Loucy (cell line): ENCODE results near the gene NPAS1.

Experiments
- EZH2phosphoT487 ChIP-seq: fragments of 200-600 bp; IDR thresholded peaks from 2 replicates; pipeline ENCODE4 v1.6.1; 2018; ENCODE audit warnings: antibody characterized with exemption, mild to moderate bottlenecking, moderate library complexity, borderline replicate concordance
- TF ChIP-seq, protein P1 (sequence below): fragments of 200-600 bp; sonication (generic); conservative IDR thresholded peaks from 2 replicates; pipeline ENCODE4 v1.5.1; 2014; ENCODE audit warnings: mild to moderate bottlenecking, antibody characterized with exemption, low read length

DNA sequence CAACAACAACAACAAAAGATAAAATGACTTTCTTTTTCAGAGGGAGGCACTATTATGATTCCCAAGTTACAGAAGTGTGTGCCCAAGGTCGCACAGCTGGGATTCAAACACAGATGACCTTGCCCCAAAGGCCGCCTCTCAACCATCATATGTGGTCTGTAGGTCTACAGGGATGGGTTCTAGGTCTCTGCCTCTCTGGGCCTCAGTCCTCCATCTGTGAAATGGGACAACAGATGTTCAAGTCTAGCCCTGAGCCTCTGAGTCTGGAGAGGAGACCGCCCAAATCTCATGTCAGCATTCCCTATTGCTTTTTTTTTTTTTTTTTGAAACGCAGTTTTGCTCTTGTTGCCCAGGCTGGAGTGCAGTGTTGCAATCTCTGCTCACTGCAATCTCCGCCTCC lies 4.9 kb downstream of the NPAS1 start:
- TF ChIP-seq, protein P1, sequence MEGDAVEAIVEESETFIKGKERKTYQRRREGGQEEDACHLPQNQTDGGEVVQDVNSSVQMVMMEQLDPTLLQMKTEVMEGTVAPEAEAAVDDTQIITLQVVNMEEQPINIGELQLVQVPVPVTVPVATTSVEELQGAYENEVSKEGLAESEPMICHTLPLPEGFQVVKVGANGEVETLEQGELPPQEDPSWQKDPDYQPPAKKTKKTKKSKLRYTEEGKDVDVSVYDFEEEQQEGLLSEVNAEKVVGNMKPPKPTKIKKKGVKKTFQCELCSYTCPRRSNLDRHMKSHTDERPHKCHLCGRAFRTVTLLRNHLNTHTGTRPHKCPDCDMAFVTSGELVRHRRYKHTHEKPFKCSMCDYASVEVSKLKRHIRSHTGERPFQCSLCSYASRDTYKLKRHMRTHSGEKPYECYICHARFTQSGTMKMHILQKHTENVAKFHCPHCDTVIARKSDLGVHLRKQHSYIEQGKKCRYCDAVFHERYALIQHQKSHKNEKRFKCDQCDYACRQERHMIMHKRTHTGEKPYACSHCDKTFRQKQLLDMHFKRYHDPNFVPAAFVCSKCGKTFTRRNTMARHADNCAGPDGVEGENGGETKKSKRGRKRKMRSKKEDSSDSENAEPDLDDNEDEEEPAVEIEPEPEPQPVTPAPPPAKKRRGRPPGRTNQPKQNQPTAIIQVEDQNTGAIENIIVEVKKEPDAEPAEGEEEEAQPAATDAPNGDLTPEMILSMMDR = no peak
- TF ChIP-seq EZH2phosphoT487 = no peak
